IMR-90 (cell line): ENCODE results near the gene CILP. TPM values are rescaled to one million over a fixed set of nuclear protein-coding genes. Genes with fewer than 3 reads are reported as not detected.

Experiments used
- ATAC-seq: fragments of 200-7000 bp; cut with Tn5 transposase; 2 replicates; pipeline ENCODE4 v1.9.1; 2020; ENCODE audit warnings: low read depth, mild to moderate bottlenecking, moderate library complexity
- BruUV-seq: library from RNA; stranded (reverse); fragments of 400-500 nt; replicated peaks from 2 replicates; lab custom pipeline; 2021; lab: Mats Ljungman, UMichigan
- CTCF ChIA-PET: fragments of 300-600 bp; formaldehyde crosslinking; extraction: SDS; loops from one replicate; lab custom pipeline; 2021; ENCODE audit warnings: antibody characterized with exemption; lab: Yijun Ruan, JAX
- POLR2A ChIA-PET: fragments of 300-600 bp; sonication (Branson Sonifier 250); formaldehyde crosslinking; loops from one replicate; lab custom pipeline; 2022; ENCODE audit warnings: antibody characterized with exemption; ENCODE audit not compliant: unreplicated experiment; lab: Charles Lee
- DNase-seq: peaks from one replicate; pipeline ENCODE4 v3.0.0; 2013
- H2AFZ ChIP-seq: replicated peaks from 2 replicates; pipeline ENCODE3; 2013; ENCODE audit warnings: low read length, mild to moderate bottlenecking; ENCODE audit not compliant: poor library complexity
- H2AK5ac ChIP-seq: 2 replicates; pipeline ENCODE4 v1.6.1; 2013; ENCODE audit warnings: low read depth, low read length, inconsistent platforms
- H2AK9ac ChIP-seq: replicated peaks from 2 replicates; pipeline ENCODE3; 2013; ENCODE audit warnings: mild to moderate bottlenecking, low read depth, low read length, moderate library complexity; ENCODE audit not compliant: poor library complexity
- H2BK120ac ChIP-seq: 2 replicates; pipeline ENCODE4 v1.6.1; 2013; ENCODE audit warnings: low read depth, low read length, inconsistent platforms
- H2BK15ac ChIP-seq: 3 replicates; pipeline ENCODE4 v1.6.1; 2013; ENCODE audit warnings: low read depth, low read length, inconsistent platforms
- H2BK20ac ChIP-seq: 2 replicates; pipeline ENCODE4 v1.6.1; 2013; ENCODE audit warnings: low read depth, mild to moderate bottlenecking, inconsistent platforms, low read length, moderate library complexity
- H2BK5ac ChIP-seq: 2 replicates; pipeline ENCODE4 v1.6.1; 2013; ENCODE audit warnings: mild to moderate bottlenecking, low read depth, low read length, inconsistent platforms; ENCODE audit not compliant: poor library complexity, severe bottlenecking
- H3K14ac ChIP-seq: replicated peaks from 2 replicates; pipeline ENCODE4 v1.6.1; 2013; ENCODE audit warnings: low read depth, low read length, inconsistent platforms
- H3K18ac ChIP-seq: 2 replicates; pipeline ENCODE4 v1.6.1; 2013; ENCODE audit warnings: low read depth, low read length, control low read depth
- H3K23ac ChIP-seq: 2 replicates; pipeline ENCODE4 v1.6.1; 2013; ENCODE audit warnings: low read depth, low read length, inconsistent platforms
- H3K27ac ChIP-seq: 2 replicates; pipeline ENCODE4 v1.5.1; 2013; ENCODE audit warnings: mild to moderate bottlenecking, control low read depth, low read length; ENCODE audit not compliant: insufficient read depth
- H3K27me3 ChIP-seq: 2 replicates; pipeline ENCODE4 v1.6.1; 2013; ENCODE audit warnings: low read length; ENCODE audit not compliant: control insufficient read depth, insufficient read depth
- H3K36me3 ChIP-seq: 2 replicates; pipeline ENCODE4 v1.6.1; 2013; ENCODE audit warnings: low read length, mixed read lengths; ENCODE audit not compliant: control insufficient read depth, insufficient read depth
- H3K4ac ChIP-seq: 2 replicates; pipeline ENCODE4 v1.6.1; 2013; ENCODE audit warnings: low read depth, low read length, inconsistent platforms
- H3K4me1 ChIP-seq: 2 replicates; pipeline ENCODE4 v1.6.1; 2013; ENCODE audit warnings: low read length, mixed read lengths; ENCODE audit not compliant: control insufficient read depth, insufficient read depth
- H3K4me2 ChIP-seq: 2 replicates; pipeline ENCODE4 v1.6.1; 2013; ENCODE audit warnings: low read depth, mild to moderate bottlenecking, control low read depth, low read length, moderate library complexity
- H3K4me3 ChIP-seq: 2 replicates; pipeline ENCODE4 v1.5.1; 2013; ENCODE audit warnings: low read depth, mild to moderate bottlenecking, control low read depth, low read length, moderate library complexity; ENCODE audit not compliant: insufficient read depth
- H3K56ac ChIP-seq: 2 replicates; pipeline ENCODE4 v1.6.1; 2013; ENCODE audit warnings: low read length, inconsistent platforms; ENCODE audit not compliant: insufficient read depth; ENCODE audit errors: extremely low read depth
- H3K79me1 ChIP-seq, 2 experiments: 2 replicates each; pipeline ENCODE4 v1.6.1; 2013; ENCODE audit warnings: low read length in 2 of 2, inconsistent platforms in 1 of 2, low read depth in 1 of 2
- H3K9ac ChIP-seq: 2 replicates; pipeline ENCODE4 v1.6.1; 2013; ENCODE audit warnings: low read depth, low read length, control low read depth
- H3K9me1 ChIP-seq: 2 replicates; pipeline ENCODE4 v1.6.1; 2013; ENCODE audit warnings: low read length, inconsistent platforms; ENCODE audit not compliant: insufficient read depth
- H3K9me3 ChIP-seq: 2 replicates; pipeline ENCODE4 v1.6.1; 2013; ENCODE audit warnings: low read length; ENCODE audit not compliant: control insufficient read depth, insufficient read depth
- H4K20me1 ChIP-seq: 2 replicates; pipeline ENCODE4 v1.6.1; 2013; ENCODE audit warnings: low read length, inconsistent platforms; ENCODE audit not compliant: insufficient read depth
- H4K5ac ChIP-seq: 2 replicates; pipeline ENCODE4 v1.6.1; 2013; ENCODE audit warnings: mild to moderate bottlenecking, low read depth, low read length, control low read depth
- H4K8ac ChIP-seq, 2 experiments: 2 replicates each; pipeline ENCODE4 v1.6.1; 2013; ENCODE audit warnings: low read depth in 2 of 2, low read length in 2 of 2, control low read depth in 1 of 2, inconsistent platforms in 1 of 2
- H4K91ac ChIP-seq: 2 replicates; pipeline ENCODE4 v1.6.1; 2013; ENCODE audit warnings: low read depth, low read length, inconsistent platforms; ENCODE audit not compliant: insufficient read depth
- BHLHE40 ChIP-seq: fragments of 150-350 bp; IDR thresholded peaks from 2 replicates; pipeline ENCODE4 v1.6.1; 2016; ENCODE audit warnings: mild to moderate bottlenecking, low read depth, low read length
- CEBPB ChIP-seq: IDR thresholded peaks from 2 replicates; pipeline ENCODE4 v1.6.1; 2012; ENCODE audit warnings: low read depth, low read length, improper control_type of control experiment
- FOS ChIP-seq: fragments of 150-350 bp; IDR thresholded peaks from 2 replicates; pipeline ENCODE4 v1.6.1; 2016; ENCODE audit warnings: low read depth, low read length
- MAFK ChIP-seq: IDR thresholded peaks from 2 replicates; pipeline ENCODE4 v1.6.1; 2012; ENCODE audit warnings: low read depth, low read length, improper control_type of control experiment
- NFE2L2 ChIP-seq: fragments of 150-350 bp; IDR thresholded peaks from 2 replicates; pipeline ENCODE4 v1.6.1; 2016; ENCODE audit warnings: low read depth, mild to moderate bottlenecking, low read length
- POLR2A ChIP-seq: IDR thresholded peaks from 2 replicates; pipeline ENCODE4 v1.6.1; 2012; ENCODE audit warnings: mild to moderate bottlenecking, low read depth, low read length
- RAD21 ChIP-seq: IDR thresholded peaks from 2 replicates; pipeline ENCODE4 v1.6.1; 2012; ENCODE audit warnings: low read length, improper control_type of control experiment
- USF2 ChIP-seq: fragments of 150-350 bp; IDR thresholded peaks from 2 replicates; pipeline ENCODE4 v1.6.1; 2017; ENCODE audit warnings: mild to moderate bottlenecking, antibody characterized with exemption, low read length, low read depth
- WGBS, 2 experiments: methylation state at CpG; one replicate each; pipeline versions ENCODE4 v1.1.5 to v1.1.7; 2013; ENCODE audit warnings: missing lambda C conversion rate in 2 of 2; ENCODE audit not compliant: insufficient read length in 1 of 2; ENCODE audit errors: extremely low coverage in 2 of 2; 5-methylcytosine and 5-hydroxymethylcytosine counted together
- dilution Hi-C: fragments of 300-500 bp; cut with HindIII; formaldehyde crosslinking; loops from one replicate; pipeline ENCODE4 v1.14.3; 2018; ENCODE audit warnings: low sequenced_read_pairs; ENCODE audit not compliant: unreplicated experiment
- in situ Hi-C: fragments of 300-500 bp; cut with MboI; formaldehyde crosslinking; loops from 3 replicates; pipeline ENCODE4 v1.14.3; 2019; ENCODE audit warnings: low sequenced_read_pairs, inconsistent platforms, mixed read lengths
- intact Hi-C: fragments of 100-400 bp; cut with micrococcal nuclease; formaldehyde crosslinking; loops from 2 replicates; pipeline ENCODE4 v1.10.0; 2022
- polyA plus RNA-seq, 3 experiments: library from polyadenylated mRNA; depleted of rRNA; stranded (reverse); fragments of >200 nt; gene quantifications; 2 replicates each; pipeline ENCODE4 v1.2.3, GENCODE V29; 2012; ENCODE audit warnings: low replicate concordance in 1 of 3
- total RNA-seq: library from RNA; depleted of rRNA; stranded (reverse); fragments of >200 nt; gene quantifications from 2 replicates; pipeline ENCODE4 v1.2.3, GENCODE V29; 2012
- TF ChIP-seq, protein P1 (sequence below): fragments of 150-350 bp; IDR thresholded peaks from 2 replicates; pipeline ENCODE4 v1.6.1; 2016; ENCODE audit warnings: low read depth, mild to moderate bottlenecking, low read length, moderate library complexity, borderline replicate concordance

The CILP gene
- total and polyA plus RNA-seq, 2 of the 4 experiments (the other 2 are of a cell fraction), result under 0.01 to 0.02 TPM

GRCh38 chr15:65221697-65222096 is 10.4 kb upstream of the CILP start:
- H3K23ac ChIP-seq, result no peak overlapping the region
- no peak overlapping the region for H4K91ac ChIP-seq
- DNase-seq, result no peak
- TF ChIP-seq CEBPB (no peak), NFE2L2 (no peak), BHLHE40 (no peak), USF2 (no peak), MAFK (no peak), RAD21 (no peak), POLR2A (no peak), FOS (no peak)
- TF ChIP-seq, protein P1, sequence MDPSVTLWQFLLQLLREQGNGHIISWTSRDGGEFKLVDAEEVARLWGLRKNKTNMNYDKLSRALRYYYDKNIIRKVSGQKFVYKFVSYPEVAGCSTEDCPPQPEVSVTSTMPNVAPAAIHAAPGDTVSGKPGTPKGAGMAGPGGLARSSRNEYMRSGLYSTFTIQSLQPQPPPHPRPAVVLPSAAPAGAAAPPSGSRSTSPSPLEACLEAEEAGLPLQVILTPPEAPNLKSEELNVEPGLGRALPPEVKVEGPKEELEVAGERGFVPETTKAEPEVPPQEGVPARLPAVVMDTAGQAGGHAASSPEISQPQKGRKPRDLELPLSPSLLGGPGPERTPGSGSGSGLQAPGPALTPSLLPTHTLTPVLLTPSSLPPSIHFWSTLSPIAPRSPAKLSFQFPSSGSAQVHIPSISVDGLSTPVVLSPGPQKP, result no peak
- H2AFZ ChIP-seq, result no peak overlapping the region
- no peak overlapping the region for H4K5ac ChIP-seq
- H2BK5ac ChIP-seq, result no peak overlapping the region
- intact Hi-C loops (no loop called here), dilution Hi-C loops (no loop called here), in situ Hi-C loops (no loop called here)
- H3K27ac ChIP-seq, result no peak overlapping the region
- H3K36me3 ChIP-seq, result no peaks in the 10 kb centered on the region
- no peak overlapping the region for H4K8ac ChIP-seq
- H3K4me3 ChIP-seq, result no peak overlapping the region
- no peak overlapping the region for H3K56ac ChIP-seq
- H3K9me1 ChIP-seq, result no peaks in the 10 kb centered on the region
- H3K4me1 ChIP-seq, result no peaks in the 10 kb centered on the region
- no peak overlapping the region for H2BK20ac ChIP-seq
- no peaks in the 10 kb centered on the region for H3K9me3 ChIP-seq
- H2AK9ac ChIP-seq, result no peak overlapping the region
- no peaks in the 10 kb centered on the region for H4K20me1 ChIP-seq
- H3K14ac ChIP-seq, result no peak overlapping the region
- no TSS peak for BruUV-seq
- ATAC-seq, result no peak
- ChIA-PET CTCF (no interaction called here), POLR2A (no interaction called here)
- WGBS, 2 experiments, result no CpG with 5 or more reads among the region's 2 CpGs
- H3K9ac ChIP-seq, result no peak overlapping the region
- H3K27me3 ChIP-seq, result peaks cover 20% of the 10 kb centered on the region
- no peak overlapping the region for H3K4me2 ChIP-seq
- no peak overlapping the region for H2AK5ac ChIP-seq
- H3K79me1 ChIP-seq, result no peaks in the 10 kb centered on the region
- H3K4ac ChIP-seq, result no peak overlapping the region
- H3K18ac ChIP-seq, result no peak overlapping the region
- H2BK120ac ChIP-seq, result no peak overlapping the region
- H2BK15ac ChIP-seq, result no peak overlapping the region
